Measurements from ENCODE around the gene XCL1.
"Not testable (repeated sequence)": the region's sequence is repeated elsewhere in the genome, so short reads cannot be mapped to it uniquely, and the experiment has no call there.

GRCh38 chr1:168574234-168574633 lies 2.2 kb upstream of the XCL1 start:
- TF ChIP-seq CTCF (IDR thresholded peaks at IDR 0.05) = peak; percentile 38 to 53 (median 48)
- not testable (repeated sequence) for TF ChIP-seq POLR2A (IDR thresholded peaks at IDR 0.05)
